M059J (cell line): ENCODE measurements around the gene PTPRJ. TPM values are rescaled to one million over a fixed set of nuclear protein-coding genes. Genes with fewer than 3 reads are reported as not detected.

Source experiments
- DNase-seq: peaks from one replicate; pipeline ENCODE4 v3.0.0-alpha.2; 2012; ENCODE audit warnings: low read depth
- total RNA-seq: library from RNA; depleted of rRNA; stranded (reverse); fragments of >200 nt; shearing (Covaris generic); gene quantifications from 2 replicates; pipeline ENCODE4 v1.2.3, GENCODE V29; 2014

Gene PTPRJ
- total RNA-seq, 1 experiment from 2014 or later = 54.8 TPM

DNA sequence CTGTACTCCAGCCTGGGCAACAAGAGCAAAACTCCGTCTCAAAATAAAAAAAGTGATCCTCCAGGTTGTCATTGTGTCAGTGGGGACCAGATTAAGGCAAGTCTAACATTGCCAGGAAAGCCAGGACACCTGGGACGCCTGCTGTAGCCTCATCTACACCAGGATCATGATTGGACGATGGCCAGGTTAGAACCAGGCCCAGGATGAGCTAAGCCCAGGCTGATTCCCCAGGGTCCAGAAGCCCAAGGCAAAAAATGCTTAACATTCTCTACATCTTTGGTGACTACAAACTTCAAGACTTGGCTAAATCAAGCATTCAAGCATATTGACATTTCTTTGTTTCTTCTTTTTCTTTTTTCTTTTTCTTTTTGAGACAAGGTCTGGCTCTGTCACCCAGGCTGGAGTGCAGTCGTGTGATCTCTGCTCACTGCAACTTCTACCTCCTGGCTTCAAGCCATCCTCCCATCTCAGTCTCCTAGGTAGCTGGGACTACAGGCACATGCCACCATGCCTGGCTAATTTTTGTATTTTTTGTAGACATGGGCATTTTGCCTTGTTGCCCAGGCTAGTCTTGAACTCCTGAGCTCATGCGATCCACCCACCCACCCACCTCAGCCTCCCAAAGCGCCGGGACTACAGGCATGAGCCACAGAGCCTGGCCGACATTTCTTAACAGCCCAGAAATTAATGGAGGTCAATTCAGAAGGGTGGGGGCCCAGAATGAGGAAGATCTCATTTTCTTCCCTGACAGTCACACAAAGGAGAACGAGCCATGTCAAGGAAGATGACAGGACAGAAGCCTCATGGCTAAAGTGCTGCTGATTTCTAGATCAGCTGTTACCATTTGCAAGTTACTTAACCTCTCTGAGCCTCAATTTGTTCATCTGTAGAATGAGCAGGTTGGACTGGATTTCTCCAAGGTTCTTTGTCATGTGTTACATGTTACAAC is 12.5 kb upstream of the PTPRJ start:
- peak; percentile 88 for DNase-seq

DNA sequence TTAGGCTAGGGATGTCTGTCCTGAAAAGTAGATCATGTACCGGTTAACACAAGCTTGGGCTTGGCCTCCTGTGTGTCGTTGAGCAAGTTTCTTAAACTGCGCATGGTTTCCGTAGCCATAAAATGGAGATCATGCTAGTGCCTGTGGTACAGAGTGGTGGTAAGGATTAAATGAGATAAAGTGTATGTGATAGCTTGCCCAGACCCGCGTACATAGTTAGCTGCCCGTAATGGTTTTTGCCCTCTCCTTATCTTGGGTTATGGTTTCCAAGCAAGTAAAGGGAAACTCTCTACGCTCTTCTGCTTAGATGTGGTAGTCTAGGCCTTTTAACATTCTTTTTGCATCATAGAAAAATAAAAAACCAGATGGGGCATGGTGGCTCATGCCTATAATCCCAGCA is 11.0 kb upstream of the PTPRJ start:
- DNase-seq = no peak

DNA sequence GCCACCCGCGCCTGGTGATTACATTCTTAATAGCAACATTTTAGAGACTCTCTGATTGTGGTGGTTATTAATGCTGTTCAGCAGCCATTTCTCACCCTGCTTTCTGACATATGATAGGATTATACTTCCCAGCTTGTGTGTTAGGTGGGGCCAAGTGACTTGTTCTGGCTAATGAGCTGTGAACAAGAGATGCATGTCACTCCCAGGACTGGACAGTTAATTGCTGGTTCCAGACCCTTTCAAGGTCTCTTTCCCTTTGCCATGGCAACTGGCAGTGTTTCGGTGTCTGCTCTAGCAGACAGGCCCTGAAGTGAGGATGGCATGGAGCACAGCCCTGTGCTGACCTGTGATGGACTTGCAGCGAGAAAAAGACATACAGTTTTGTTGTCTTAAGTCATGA is 8.9 kb upstream of the PTPRJ start:
- peak; percentile 29 for DNase-seq

GRCh38 chr11:47973173-47973572 is 7.2 kb upstream of the PTPRJ start:
- DNase-seq = no peak

DNA sequence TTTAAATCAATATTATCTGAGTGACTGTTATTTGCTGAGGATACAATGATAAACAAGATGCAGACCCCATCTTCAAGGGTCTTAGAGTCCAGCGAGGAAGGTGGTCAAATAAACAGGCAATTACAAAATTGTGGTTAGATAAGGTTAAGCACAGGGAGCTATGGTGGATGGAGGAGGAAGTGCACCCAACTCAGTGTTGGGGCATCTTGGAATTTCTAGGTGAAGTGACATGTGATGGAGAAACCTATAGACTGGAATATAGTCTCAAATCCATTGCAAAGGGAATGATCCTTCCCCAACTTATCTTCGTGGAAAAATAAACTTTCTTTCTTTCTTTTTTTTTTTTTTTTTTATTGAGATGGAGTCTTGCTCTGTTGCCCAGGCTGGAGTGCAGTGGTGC is 3.4 kb upstream of the PTPRJ start:
- no peak for DNase-seq

DNA sequence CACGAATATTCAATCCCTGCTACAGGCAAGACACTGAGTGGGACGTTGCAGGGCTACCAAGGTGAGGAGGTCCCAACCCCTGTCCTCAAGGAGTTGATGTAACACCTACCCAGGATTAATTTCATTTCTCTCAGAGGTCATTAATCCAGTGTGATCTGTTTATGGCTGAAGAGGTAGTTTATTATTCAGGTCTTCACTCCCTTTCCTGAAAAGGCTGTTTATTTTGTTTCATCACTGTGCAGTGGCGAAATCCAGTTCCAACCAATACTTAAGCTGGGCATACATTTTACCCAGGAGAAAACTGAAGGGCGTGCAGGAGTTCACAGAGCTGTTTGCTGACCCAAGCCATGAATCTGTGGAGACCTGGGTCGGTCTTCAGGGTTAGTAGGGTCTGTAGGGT is 2.7 kb upstream of the PTPRJ start:
- DNase-seq = no peak

DNA sequence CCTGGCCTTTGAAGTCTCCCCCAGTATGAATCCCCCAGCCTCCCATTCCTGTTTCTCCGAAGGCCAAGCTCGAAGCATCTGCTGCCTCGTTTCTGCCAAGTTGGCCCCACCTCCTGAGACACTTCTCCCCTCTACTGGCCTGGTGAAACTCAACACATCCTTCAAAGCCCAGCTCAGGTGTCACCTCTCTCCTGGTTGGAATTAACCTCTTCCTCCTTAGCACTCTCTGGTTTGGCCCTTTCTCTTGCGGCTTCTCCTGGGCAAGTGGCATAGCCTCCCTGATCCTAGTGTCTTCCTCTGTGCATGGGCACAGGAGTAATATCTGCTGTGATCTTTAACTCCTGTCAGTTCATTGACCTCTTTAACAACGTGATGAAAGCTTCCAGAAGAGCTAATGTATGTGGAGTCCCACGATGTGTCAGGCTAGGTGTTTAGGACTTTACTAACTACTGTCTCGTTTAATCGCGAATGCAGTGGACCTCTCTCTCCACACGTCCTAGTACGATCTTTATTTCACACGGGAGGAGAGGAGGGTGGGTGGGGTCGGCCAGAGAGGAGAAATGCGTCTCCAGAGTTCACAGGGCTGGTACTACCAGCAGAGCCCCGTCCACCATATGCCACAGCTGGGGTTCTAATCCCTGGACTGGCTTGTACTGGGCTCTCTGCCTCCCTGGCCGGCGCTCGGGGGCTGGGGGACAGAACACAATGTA is 826 bp upstream of the PTPRJ start:
- peak; percentile 41 for DNase-seq

GRCh38 chr11:47980907-47981621 is 705 bp downstream of the PTPRJ start:
- DNase-seq = peak; percentile 58

GRCh38 chr11:47981667-47982404 is 1.5 kb downstream of the PTPRJ start:
- DNase-seq = peak; percentile 34

- DNase-seq = no peak
Observed at GRCh38 chr11:47982616-47983015, 2.3 kb downstream of the PTPRJ start.

GRCh38 chr11:47983464-47984397 is 3.4 kb downstream of the PTPRJ start:
- peak; percentile 80 for DNase-seq

GRCh38 chr11:47986219-47986618 is 5.9 kb downstream of the PTPRJ start:
- DNase-seq = no peak

- DNase-seq = peak; percentile 72
Observed at GRCh38 chr11:47986742-47987141, 6.4 kb downstream of the PTPRJ start.

GRCh38 chr11:47987310-47987709 is 7.0 kb downstream of the PTPRJ start:
- no peak for DNase-seq

DNA sequence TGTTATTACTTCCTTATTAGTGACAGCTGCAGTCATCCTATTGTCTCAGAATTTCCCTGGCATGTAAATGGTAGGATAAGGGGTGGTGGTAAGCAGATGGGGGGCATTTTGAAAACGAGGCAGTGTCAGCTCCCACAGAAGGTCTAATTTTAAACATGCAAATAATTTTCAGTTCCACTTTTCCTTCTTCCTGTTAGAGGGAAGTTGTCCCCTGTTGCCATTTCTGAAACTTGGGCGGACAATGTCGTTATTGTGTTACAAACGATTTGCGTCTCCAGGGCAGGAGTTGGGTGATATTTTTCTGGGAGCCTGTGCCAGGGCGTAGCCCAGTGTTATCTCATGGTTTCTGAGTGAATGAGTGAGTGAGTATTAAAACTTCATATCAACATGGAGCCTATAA is 7.4 kb downstream of the PTPRJ start:
- DNase-seq = no peak

DNA sequence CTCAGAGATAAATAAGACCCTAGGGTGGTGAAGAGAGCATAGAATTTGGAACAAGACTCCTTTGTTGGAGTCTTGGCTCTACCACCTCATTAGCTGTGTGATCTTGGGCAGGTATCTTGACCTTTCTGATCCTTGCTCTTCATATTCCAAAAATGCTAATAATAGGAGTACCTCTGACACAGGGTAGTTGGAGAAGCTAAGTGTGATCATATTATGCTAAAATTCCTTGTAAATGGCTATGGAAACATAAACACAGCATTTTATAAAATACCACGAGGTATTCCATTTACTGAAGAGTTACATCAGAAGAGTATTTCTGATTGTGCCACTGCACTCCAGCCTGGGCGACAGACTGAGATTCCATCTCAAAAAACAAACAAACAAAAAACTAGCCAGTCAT is 9.4 kb downstream of the PTPRJ start:
- DNase-seq = peak; percentile 33

DNA sequence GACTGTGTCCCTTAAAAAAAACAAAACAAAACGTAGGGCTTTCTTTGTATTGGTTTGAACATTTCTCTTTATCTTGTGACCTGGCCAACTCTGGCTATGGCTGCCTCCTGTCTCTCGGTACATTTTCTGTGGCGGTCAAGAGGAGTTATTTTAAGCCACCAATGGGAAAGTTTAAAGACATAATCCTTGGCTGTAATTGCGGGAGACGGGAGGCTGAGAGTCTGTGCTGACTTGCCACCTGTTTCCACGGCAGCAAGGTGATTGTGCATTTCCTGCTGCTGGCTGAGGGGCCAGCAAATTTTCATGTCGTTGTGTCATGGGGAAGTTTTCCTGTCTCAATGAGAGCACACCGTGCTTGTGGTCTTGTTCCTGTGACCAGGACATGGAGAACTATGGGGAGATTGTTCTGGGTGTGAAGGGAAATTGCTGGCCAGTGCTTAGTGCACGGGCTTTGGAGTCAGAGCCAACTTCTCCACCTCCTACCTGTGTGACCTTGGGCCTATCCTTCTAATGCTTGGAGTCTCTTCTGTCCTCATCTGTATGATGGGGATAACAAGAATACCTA is 11.0 kb downstream of the PTPRJ start:
- DNase-seq = peak; percentile 94

- DNase-seq = peak; percentile 52
Observed at GRCh38 chr11:47991894-47992293, 11.5 kb downstream of the PTPRJ start.

DNA sequence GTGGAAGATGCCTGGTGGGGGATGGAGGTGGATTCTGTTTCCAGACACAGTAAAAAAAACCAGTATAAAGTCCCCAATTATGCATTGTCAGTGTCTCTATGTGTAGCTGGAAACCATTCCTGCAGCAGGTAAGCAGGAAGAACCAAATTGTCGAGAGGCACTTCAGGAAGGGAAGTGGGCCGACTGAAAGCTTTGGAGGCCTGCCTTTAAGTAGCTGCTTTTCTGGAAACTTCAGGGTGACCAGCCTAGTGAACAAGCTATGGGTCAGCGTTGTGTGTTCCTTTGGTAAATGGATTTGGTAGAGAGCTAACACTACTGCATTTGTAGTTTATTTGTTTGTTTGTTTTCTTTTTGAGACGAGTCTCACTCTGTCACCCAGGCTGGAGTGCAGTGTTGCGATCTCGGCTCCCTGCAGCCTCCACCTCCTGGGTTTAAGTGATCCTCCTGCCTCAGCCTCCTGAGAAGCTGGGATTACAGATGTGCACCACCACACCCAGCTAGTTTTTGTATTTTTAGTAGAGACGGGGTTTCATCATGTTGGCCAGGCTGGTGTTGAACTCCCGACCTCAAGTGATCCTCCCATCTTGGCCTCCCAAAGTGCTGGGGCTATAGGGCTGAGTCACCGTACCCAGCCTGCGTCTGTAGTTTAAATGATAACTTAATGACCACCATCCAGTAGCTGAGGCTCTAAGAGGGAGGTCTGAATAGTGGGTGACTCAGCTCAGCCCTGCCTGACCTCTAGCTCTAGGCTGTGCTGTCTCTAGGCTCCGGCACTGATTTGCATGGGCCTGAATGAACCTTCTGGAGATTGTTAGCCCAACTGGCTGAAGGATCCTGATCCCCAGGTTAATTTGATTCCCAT is 12.8 kb downstream of the PTPRJ start:
- DNase-seq = peak; percentile 97
